H1 (cell line): Measurements from ENCODE around the gene CCDC12. TPM values are rescaled to one million over a fixed set of nuclear protein-coding genes. Genes with fewer than 3 reads are reported as not detected.
A peak's percentile ranks its signal among the peaks of the same experiment; 100 is the strongest.

Experiments used
- ASH2L ChIP-seq: fragments of 200-600, 300-600 bp; sonication (generic); IDR thresholded peaks from one replicate; pipeline ENCODE4 v1.7.1; 2017; ENCODE audit warnings: low read length
- BCL11A ChIP-seq, 2 experiments: IDR thresholded peaks; one replicate each; pipeline ENCODE4 v1.6.1; 2011; ENCODE audit warnings: low read depth in 2 of 2, low read length in 2 of 2, mild to moderate bottlenecking in 2 of 2
- CEBPB ChIP-seq: IDR thresholded peaks from 2 replicates; pipeline ENCODE4 v1.6.1; 2012; ENCODE audit warnings: low read depth, low read length
- EGR1 ChIP-seq: IDR thresholded peaks from 2 replicates; pipeline ENCODE4 v1.6.1; 2011; ENCODE audit warnings: low read depth, low read length, borderline replicate concordance
- JUND ChIP-seq: IDR thresholded peaks from 2 replicates; pipeline ENCODE4 v1.6.1; 2011; ENCODE audit warnings: mild to moderate bottlenecking, improper control_type of control experiment, low read length
- KDM4A ChIP-seq: IDR thresholded peaks from one replicate; pipeline ENCODE4 v1.7.1; 2012; ENCODE audit warnings: low read depth, mild to moderate bottlenecking, moderate library complexity, low read length, inconsistent platforms; ENCODE audit not compliant: severe bottlenecking
- KDM5A ChIP-seq: fragments of 200-600 bp; IDR thresholded peaks from 2 replicates; pipeline ENCODE4 v1.7.1; 2012; ENCODE audit warnings: mild to moderate bottlenecking, low read length, inconsistent platforms, mixed read lengths
- MAFK ChIP-seq: IDR thresholded peaks from 2 replicates; pipeline ENCODE4 v1.6.1; 2012; ENCODE audit warnings: low read depth, mild to moderate bottlenecking, improper control_type of control experiment, low read length
- RAD21 ChIP-seq, 2 experiments: IDR thresholded peaks in 1 of 2; conservative IDR thresholded peaks in 1 of 2; 2 replicates each; pipeline ENCODE4 v1.6.1; 2011; ENCODE audit warnings: low read depth in 2 of 2, low read length in 2 of 2, improper control_type of control experiment in 1 of 2, inconsistent platforms in 1 of 2, mild to moderate bottlenecking in 1 of 2, moderate library complexity in 1 of 2
- SUZ12 ChIP-seq: fragments of 200-600 bp; sonication (generic); IDR thresholded peaks from 2 replicates; pipeline ENCODE4 v1.6.1; 2012; ENCODE audit warnings: mild to moderate bottlenecking, inconsistent platforms, low read length, moderate library complexity, mixed read lengths
- TEAD4 ChIP-seq: IDR thresholded peaks from 2 replicates; pipeline ENCODE4 v1.6.1; 2012; ENCODE audit warnings: low read depth, low read length, inconsistent platforms, mixed read lengths
- polyA plus RNA-seq, 7 experiments: library from polyadenylated mRNA; depleted of rRNA in 3 of 7; stranded (reverse) in 5 of 7; unstranded in 2 of 7; fragments of >200 nt in 5 of 7; fragments of 200-250 nt in 2 of 7; gene quantifications; 1 replicate in 5 of 7; 2 replicates in 1 of 7; 4 replicates in 1 of 7; pipeline versions ENCODE4 v1.2.1 to v1.2.3, GENCODE V29; 2011 to 2013; ENCODE audit warnings: missing spikeins in 2 of 7, mixed read lengths in 2 of 7
- total RNA-seq: library from RNA; stranded (reverse); fragmentation: NEBNext Ultra II Directional; extraction: Animal tissue kit (Norgen Biotek cat#: 25700); gene quantifications from 2 replicates; pipeline ENCODE4 v1.2.1, GENCODE V29; 2021

CCDC12 gene
- total and polyA plus RNA-seq, 2 of the 8 experiments (the other 6 are each of a cell fraction or from before 2014, with no cell fraction given) = 29.5 to 41.3 TPM

DNA sequence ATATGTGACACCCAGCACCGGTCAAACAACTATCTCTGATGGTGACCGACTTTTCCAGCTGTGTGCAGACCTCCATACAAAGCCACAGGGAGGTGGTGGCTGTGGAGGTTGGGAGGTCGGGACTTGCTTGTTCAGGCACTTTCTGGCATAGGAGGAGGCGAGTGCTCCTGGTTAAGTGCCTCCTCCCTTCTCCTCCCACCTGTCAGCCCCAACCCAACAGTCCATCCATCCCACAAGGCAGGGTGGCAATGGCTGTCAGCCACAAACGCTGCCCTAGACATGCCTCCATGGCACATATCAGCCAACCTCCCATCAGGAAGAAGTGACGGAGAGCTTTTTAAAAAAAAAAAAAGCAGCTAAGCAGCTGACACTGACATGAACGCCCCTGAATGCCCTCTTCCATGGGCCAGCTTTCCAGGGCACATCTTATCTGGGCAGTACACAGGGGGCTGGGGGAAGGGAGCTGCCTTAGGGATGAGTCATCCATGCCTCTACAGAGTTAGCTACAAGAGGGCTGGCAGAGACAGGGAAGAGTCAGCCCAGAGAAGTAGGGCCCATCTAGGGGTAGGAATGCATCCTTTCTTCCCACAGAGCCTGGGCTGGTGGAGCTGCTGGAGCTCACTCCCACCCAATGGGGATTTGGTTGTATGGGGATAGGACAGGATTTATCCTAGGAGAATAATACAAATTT is 41.2 kb downstream of the CCDC12 start (continued):
- TF ChIP-seq CEBPB = no peak
- no peak for TF ChIP-seq KDM4A
- no peak for TF ChIP-seq MAFK
- no peak for TF ChIP-seq BCL11A (IDR thresholded peaks at IDR 0.05; ENCODE audit: low read depth in 2 of 2, low read length in 2 of 2)
- peak; percentile 97 for TF ChIP-seq TEAD4
- no peak for TF ChIP-seq EGR1
- no peak for TF ChIP-seq SUZ12
- peak; percentile 40 to 47 for TF ChIP-seq RAD21 (IDR thresholded peaks at IDR 0.05 in 1 of 2, conservative IDR thresholded peaks at IDR 0.05 in 1 of 2; ENCODE audit: low read depth in 2 of 2, low read length in 2 of 2)
- peak; percentile 100 for TF ChIP-seq JUND
- peak; percentile 57 for TF ChIP-seq ASH2L
- no peak for TF ChIP-seq KDM5A
